Lower lobe of right lung (tissue), 2 donors: ENCODE results near the gene TBC1D10A. TPM values are rescaled to one million over a fixed set of nuclear protein-coding genes. Genes with fewer than 3 reads are reported as not detected.

ENCODE experiments used
- ATAC-seq, 2 donors: fragments of 200-7000 bp; cut with Tn5 transposase; one replicate each; pipeline ENCODE4 v1.9.1; 2020 to 2022; ENCODE audit warnings: mild to moderate bottlenecking in 2 of 2, moderate library complexity in 2 of 2
- DNase-seq: peaks from one replicate; pipeline ENCODE4 v3.0.0-alpha.2; 2020
- H3K27ac ChIP-seq: fragments of 200-600 bp; one replicate; pipeline ENCODE4 v1.8.0; 2022
- H3K27me3 ChIP-seq: fragments of 200-600 bp; one replicate; pipeline ENCODE4 v1.8.0; 2022; ENCODE audit warnings: low read depth
- H3K36me3 ChIP-seq: fragments of 200-600 bp; one replicate; pipeline ENCODE4 v1.8.0; 2022; ENCODE audit warnings: mild to moderate bottlenecking
- H3K4me1 ChIP-seq: fragments of 200-600 bp; one replicate; pipeline ENCODE4 v1.8.0; 2022
- H3K4me3 ChIP-seq: fragments of 200-600 bp; one replicate; pipeline ENCODE4 v1.8.0; 2022; ENCODE audit warnings: mild to moderate bottlenecking
- H3K9me3 ChIP-seq: fragments of 200-600 bp; one replicate; pipeline ENCODE4 v1.8.0; 2022
- CTCF ChIP-seq: fragments of 200-600 bp; IDR thresholded peaks from one replicate; pipeline ENCODE4 v1.8.0; 2022; ENCODE audit warnings: antibody characterized with exemption, mild to moderate bottlenecking
- intact Hi-C: fragments of 100-400 bp; cut with DNase I; formaldehyde crosslinking; loops from one replicate; pipeline ENCODE4 v1.11.0; 2022
- total RNA-seq: library from RNA; stranded (reverse); fragmentation: NEBNext Ultra II Directional; extraction: Animal tissue kit (Norgen Biotek cat#: 25700); gene quantifications from one replicate; pipeline ENCODE4 v1.2.1, GENCODE V29; 2021
- donor health status: DM: no; HTN: yes; CAD: no; lungs with severe emphysema.

The TBC1D10A gene
- total RNA-seq, 1 donor from 2014 or later: 27.4 TPM

GRCh38 chr22:30361916-30362650, 35.3 kb upstream of the TBC1D10A start:
- intact Hi-C loops: no loop called here
- no peaks in the 10 kb centered on the region for H3K36me3 ChIP-seq
- no peak overlapping the region for H3K4me3 ChIP-seq
- H3K9me3 ChIP-seq: no peaks in the 10 kb centered on the region
- H3K4me1 ChIP-seq: peaks cover 8% of the 10 kb centered on the region
- TF ChIP-seq CTCF: no peak
- H3K27me3 ChIP-seq: no peaks in the 10 kb centered on the region
- DNase-seq: no peak
- no peak for ATAC-seq
- H3K27ac ChIP-seq: no peak overlapping the region

- H3K27ac ChIP-seq: no peak overlapping the region
Measured at GRCh38 chr22:30358541-30358940, 31.8 kb upstream of the TBC1D10A start.

GRCh38 chr22:30357650-30358215, 31.0 kb upstream of the TBC1D10A start:
- H3K9me3 ChIP-seq: no peaks in the 10 kb centered on the region
- no peak overlapping the region for H3K27ac ChIP-seq
- peaks cover 42% of the 10 kb centered on the region for H3K4me1 ChIP-seq
- intact Hi-C loops: no loop called here
- no peak for ATAC-seq
- H3K4me3 ChIP-seq: peak overlapping the region; percentile 88
- no peaks in the 10 kb centered on the region for H3K27me3 ChIP-seq
- TF ChIP-seq CTCF: no peak
- H3K36me3 ChIP-seq: peaks cover 8% of the 10 kb centered on the region
- DNase-seq: no peak

More at GRCh38 chr22:30358541-30358940, 31.8 kb upstream of the TBC1D10A start:
- H3K4me3 ChIP-seq: no peak overlapping the region
- peaks cover 36% of the 10 kb centered on the region for H3K4me1 ChIP-seq
- intact Hi-C loops: no loop called here
- no peaks in the 10 kb centered on the region for H3K27me3 ChIP-seq
- ATAC-seq (no peak), DNase-seq (no peak)
- TF ChIP-seq CTCF: no peak
- H3K36me3 ChIP-seq: peaks cover 2% of the 10 kb centered on the region
- H3K9me3 ChIP-seq: no peaks in the 10 kb centered on the region

GRCh38 chr22:30357236-30357570, 30.5 kb upstream of the TBC1D10A start:
- no peak for TF ChIP-seq CTCF
- ATAC-seq: peak in 1 of 2 donors; percentile 1
- no peak for DNase-seq

GRCh38 chr22:30356449-30357235, 29.9 kb upstream of the TBC1D10A start, which contains the start of the genes CCDC157 and SF3A1:
Gene CCDC157, plus strand, starts transcription at chr22:30357007. Its CDS starts 8,994 bp downstream, at chr22:30366001.
Gene SF3A1, minus strand, starts transcription at chr22:30356894. Its CDS starts 102 bp downstream, at chr22:30356792.
- no peak for TF ChIP-seq CTCF
- intact Hi-C loops: no loop called here
- Histone ChIP-seq H3K27ac (peak within 1 kb of the TSS; percentile 98), H3K4me3 (peak within 1 kb of the TSS; percentile 88), H3K27me3 (no peaks in the 10 kb centered on the region), H3K9me3 (no peaks in the 10 kb centered on the region), H3K36me3 (peaks cover 19% of the 10 kb centered on the region), H3K4me1 (peaks cover 46% of the 10 kb centered on the region)
- DNase-seq: peak; percentile 95
- ATAC-seq: peak; percentile 98

More at GRCh38 chr22:30357236-30357570, 30.5 kb upstream of the TBC1D10A start:
- Histone ChIP-seq H3K9me3 (no peaks in the 10 kb centered on the region), H3K4me3 (peak overlapping the region; percentile 88), H3K4me1 (peaks cover 43% of the 10 kb centered on the region), H3K27me3 (no peaks in the 10 kb centered on the region), H3K27ac (peak overlapping the region; percentile 98), H3K36me3 (peaks cover 13% of the 10 kb centered on the region)
- intact Hi-C loops: no loop called here
